ENCODE results near the gene ARL4C. TPM values are rescaled to one million over a fixed set of nuclear protein-coding genes. Genes with fewer than 3 reads are reported as not detected.

Gene ARL4C, protein sequence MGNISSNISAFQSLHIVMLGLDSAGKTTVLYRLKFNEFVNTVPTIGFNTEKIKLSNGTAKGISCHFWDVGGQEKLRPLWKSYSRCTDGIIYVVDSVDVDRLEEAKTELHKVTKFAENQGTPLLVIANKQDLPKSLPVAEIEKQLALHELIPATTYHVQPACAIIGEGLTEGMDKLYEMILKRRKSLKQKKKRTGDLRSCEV
- total RNA-seq, result 17.2 TPM

DNA sequence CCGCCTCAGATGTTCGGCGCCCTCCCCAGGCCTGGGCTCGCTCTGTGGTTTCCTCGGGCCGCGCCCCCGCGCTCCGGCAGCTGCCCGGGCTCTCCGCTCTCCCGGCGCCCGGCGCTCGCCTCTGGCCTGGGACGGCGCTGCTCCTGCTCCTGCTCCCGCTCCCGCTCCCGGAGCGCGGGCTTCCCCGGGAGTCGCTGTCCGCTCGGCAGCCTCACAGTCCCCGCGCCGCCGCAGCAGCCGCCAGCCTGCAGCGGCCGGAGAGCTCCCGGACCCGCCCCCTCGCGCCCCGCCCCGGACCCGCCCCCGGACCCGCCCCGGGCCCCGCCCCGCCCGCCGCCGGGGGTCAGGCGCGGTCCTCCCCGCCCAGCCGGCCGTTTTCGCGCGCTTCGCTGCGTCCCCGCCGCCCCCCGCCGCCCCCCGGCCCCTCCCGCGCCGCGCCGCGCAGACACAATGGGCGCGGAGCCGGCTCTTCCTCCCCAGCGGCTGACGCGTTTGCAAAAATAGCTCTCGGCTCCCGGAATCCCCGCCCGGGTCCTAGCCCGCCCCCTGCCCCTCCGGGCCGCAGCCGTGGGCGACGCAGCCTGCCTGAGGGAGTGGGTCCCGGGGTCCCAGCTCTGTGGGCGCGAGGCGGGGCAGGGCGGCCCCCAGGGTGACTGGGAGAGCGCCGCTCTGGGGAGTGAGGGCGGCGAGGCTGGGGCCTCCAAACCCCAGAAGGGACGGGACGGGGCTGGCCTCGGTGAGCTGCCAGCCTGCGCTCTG is at the start of gene ARL4C:
ARL4C (minus strand) TSS at position 247 of the 759 bp plus-strand sequence. CDS start 495 bp downstream, outside the sequence.
- DNase-seq, result peak; percentile 71

DNA sequence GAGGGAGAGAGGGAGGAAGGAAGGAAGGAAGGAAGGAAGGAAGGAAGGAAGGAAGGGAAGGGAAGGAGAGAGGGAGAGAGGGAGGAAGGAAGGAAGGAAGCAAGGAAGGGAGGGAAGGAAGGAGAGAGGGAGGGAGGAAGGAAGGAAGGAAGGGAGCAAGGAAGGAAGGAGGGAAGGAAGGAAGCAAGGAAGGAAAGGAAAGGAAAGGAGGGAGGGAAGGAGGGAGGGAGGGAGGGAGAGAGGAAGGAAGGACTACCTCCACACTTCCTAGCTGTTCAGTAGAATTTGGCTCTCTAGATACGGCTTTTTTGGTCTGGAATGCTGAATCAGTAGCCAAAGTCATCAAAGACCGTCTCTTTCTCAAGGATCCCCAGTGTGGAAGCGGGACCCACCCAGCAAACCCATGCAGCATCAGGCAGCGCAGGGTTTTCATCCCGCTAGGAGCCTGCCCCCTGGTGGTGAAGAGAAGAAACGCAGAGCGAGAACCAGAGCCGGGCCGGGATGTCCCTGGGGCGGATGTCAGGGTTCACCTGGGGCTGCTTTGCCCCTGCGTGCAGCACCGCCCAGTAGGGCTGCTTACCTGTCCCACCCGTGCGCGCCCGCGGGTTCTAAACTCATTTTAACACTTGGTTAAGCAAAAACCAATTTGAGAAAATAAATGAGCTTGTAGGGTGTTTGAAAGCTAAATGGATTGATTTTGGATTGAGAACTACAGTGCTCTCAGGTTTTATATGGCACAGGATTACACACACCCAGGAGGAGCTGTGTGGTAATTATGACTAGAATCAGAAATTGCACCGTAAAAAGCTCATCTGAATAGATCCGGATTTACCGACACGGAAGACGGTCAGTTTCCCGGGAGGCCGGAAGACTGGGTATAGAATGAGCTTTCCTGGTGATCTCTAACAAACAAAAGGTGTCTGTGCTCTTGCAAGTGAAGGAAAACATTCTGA is 48.1 kb upstream of the ARL4C start:
- DNase-seq, result no peak

DNA sequence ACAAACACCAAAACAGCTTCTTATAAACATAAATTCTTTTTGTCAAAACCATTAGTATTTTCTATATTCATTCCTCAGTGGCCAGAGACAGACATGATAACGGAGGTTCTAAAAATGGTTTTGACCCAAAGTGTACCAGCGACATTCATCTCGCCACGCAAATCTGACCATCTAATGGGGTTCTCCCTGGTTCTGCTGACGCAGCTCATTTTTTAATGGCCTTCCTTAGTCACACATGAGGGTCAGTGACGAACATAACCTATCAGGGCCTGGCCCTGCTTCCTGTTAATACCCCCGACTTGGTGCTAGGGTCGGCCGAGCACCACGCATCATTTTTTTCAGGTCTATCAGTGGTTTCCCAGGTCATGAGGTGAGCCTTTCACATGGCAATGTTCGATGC is 45.9 kb upstream of the ARL4C start:
- no peak for DNase-seq

DNA sequence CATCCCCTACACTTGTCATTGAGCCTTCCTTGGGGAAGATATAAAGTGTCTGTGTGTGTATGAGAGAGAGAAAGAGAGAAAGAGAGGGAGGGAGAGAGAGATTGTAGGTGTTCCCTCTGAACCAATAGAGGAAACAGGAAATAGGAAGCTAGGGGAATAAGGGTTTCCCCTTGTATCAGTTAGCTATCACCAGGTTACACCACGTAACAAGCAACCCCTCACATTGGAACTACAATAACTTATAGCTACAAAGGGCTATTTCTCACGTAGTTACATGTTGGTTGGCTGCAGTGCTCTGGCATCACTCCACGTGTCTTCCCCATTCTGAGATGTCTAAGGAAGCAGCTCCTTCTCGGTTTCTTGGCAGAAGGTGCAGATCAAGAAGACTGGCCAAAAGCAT is 41.0 kb upstream of the ARL4C start:
- no peak for DNase-seq

DNA sequence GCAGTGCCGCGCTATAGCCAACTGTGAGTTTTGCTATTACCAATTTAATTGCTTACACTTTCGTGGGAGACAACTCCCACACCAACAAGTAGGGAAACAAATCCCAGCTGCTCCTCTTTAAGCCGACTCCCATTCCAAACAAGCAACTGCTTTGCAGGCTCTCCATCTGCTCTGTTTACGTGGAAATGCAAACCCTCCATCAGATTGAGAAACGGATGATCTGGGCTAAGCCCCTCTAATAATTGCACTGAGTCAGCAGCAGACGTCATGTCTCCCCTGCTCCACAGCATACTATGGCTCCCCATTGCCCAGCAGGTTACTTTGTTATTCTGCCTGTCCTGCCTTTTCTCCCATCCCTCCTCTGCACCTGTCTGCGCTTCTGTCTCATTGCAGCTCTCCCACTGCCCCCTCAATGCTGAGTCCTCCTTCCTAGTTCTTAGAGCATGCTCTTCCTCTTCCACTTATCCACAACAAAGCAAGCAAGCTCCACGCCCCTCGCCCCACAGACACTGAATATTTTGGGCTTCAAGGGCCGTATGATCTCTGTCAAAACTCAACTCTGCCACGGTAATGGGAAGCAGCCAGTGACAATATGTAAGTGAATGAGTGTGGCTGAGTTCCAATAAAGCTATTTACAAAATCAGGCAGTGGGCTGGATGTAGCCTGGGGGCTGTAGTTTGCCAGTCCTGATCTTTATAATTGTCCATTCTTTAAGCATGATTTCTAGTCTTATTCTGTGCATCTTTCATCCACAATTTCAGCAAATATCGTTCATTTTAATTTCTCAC is 39.5 kb upstream of the ARL4C start:
- DNase-seq, result no peak

DNA sequence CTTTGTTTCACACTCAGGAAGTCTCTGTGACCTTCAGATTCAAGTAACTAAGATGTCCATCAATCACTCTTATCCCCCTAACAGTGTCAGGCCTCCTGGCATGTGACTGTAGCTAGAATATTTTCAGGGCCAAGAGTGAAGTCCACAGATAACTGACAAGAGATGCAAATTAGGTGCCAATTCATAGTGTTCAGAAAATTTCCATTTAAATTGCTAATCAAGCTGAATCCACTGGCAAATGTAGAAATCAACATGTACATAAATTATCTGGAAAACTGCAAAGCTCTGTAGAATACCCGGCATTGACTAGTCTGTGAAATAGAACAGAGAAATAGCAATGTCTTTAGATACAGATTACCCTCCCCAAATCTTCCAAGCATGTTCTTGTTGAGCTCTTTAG is 38.6 kb upstream of the ARL4C start:
- no peak for DNase-seq

DNA sequence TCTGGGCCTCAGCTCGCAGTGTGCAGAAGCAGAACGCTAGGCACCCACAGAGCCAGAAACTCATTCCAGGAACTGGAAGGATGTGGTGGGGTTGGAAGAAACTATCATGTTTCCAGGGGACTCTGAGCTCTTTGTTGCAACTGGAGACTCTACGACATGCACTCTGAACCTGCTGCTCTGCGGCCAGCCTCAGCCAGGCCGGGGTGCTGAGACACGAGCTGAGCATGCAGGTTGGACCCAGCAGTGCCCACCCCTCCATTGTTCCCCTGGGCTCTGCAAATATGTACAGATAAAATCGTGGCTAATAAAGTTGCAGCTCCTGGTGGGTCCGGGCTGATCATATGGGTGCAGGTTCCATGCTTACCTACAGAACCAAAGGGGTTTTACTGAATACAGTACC is 37.6 kb upstream of the ARL4C start:
- no peak for DNase-seq

DNA sequence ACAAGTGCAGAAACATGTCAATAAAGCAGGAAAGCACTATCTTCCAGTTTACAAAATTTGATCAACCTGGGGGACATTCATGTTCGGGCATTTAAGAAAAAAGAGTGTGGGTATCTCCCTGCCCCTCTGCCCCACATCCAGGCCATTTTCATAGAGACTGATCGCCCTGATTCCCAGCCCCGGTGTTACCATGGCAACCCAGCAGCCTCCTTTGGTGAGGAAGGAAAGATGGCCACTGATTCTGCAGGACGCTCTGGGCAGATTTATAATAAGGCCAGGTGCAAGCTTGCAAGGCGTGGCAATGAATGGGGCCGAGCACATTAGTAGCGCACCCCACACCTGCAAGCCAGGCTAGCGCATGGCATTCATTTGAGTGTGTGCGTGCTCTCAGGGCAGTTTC is 36.7 kb upstream of the ARL4C start:
- DNase-seq, result no peak

DNA sequence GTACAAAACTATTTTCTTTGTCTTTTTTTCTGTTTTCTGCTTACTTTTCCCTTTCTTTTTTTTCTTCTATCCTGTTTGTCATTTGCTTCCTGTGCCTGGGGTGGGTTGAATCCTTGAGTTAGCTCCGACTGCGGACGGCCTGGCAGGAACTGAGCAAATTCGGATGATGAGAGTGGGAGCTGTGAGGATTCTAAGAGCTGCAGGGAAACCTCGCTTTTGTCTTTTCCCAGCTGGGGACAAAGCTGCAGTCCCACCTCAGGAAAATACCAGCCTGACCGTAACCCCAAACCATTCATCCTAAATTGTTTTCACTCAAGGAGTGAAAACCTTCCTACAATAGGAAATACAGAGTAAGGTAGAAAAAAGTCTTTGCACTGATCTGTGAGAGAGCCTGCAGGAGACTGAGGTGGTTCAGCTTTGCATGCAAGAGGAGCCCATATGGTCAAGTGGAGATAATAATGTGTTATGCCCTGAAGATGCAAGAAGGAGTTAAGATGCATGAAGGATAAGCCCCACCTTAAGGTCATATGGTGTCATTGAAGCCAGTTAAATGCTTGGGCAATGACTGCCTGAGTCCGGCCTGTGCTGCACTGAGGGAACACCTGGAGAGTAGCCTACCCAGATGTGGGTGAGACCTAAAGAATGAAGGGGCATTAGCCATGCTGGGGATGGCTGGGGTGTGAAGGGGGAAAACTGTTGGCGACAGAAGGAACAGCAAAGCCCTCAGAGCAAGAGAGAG is 31.7 kb upstream of the ARL4C start:
- no peak for DNase-seq

DNA sequence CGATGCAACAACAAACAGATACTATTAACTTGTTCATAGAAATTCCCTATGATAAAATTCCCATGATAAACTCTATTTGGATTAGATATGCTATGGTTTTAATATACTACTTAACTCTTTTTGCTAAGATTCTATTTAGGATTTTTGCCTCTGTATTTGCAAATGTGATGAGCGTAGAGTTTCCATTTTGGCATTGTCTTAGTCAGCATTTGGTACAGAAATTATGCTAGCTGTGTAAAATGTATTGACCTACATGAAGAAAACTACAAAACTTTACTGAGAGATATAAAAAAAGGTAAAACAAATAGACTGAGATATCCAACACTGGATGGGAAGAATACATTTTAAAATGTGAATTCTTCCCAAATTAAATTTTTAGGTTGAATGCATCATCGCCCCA is 29.8 kb upstream of the ARL4C start:
- no peak for DNase-seq

DNA sequence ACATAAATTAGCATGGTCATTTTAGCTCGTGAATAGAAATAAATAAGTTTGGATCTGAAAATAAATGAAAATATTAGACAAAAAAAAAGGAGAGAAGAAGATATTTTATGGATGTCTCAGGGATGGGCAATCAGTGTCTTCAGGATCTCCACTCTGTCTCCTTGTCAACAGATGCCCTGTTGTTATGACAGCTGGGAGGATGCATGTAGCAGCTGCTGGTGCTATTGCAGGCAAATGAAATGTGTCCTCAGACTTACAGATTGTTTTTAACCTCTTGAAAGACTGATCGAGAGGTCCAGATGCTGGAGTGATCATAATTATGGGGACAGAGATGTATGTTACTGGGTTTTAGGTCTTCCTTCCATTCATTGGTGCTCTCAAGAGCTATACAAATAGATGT is 24.7 kb upstream of the ARL4C start:
- no peak for DNase-seq

DNA sequence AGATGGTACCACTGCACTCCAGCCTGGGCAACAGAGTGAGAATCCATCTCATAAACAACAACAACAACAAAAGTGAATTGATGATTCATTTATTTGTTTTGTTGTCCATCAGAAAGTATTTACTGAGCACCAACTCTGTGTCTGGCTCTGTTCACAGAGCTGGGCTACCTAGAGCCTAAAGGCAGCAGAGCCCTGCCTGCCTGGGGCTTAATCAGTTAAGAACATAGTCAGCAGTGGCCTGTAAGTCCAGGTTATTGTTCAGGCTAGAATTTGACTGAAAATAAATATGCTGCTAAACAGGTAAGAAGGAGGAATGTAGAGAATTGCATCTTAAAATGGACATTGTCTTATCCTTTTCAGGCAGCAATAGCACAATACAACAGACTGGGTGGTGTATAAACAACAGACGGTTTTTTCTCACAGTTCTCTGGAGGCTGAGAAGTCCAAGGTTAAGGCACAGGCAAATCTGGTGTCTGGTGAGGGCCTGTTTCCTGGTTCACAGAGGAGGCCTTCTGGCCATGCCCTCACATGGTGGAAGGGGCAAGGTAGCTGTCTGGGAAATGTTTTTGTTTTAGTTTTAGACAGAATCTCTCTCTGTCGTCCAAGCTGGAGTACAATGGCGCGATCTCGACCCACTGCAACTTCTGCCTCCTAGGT is 22.2 kb upstream of the ARL4C start:
- DNase-seq, result no peak

DNA sequence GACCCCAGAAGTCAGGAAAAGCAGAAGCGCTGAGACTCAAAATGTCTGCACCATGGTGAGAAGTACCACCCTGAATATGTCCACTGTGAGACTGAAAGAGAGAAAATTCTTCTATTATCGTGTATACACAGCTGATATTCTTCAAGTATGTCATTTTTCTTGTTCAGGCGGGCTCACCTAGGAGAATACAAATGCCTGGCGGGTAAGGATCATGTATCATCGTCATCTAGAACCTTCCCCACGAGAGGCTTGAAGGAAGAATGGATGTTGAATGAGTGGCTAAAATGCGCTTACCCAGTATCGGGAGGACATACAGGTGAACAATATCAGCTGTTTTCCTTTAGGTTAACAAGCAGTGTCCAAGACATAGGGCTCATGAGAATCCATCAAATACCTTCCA is 21.1 kb upstream of the ARL4C start:
- DNase-seq, result no peak

DNA sequence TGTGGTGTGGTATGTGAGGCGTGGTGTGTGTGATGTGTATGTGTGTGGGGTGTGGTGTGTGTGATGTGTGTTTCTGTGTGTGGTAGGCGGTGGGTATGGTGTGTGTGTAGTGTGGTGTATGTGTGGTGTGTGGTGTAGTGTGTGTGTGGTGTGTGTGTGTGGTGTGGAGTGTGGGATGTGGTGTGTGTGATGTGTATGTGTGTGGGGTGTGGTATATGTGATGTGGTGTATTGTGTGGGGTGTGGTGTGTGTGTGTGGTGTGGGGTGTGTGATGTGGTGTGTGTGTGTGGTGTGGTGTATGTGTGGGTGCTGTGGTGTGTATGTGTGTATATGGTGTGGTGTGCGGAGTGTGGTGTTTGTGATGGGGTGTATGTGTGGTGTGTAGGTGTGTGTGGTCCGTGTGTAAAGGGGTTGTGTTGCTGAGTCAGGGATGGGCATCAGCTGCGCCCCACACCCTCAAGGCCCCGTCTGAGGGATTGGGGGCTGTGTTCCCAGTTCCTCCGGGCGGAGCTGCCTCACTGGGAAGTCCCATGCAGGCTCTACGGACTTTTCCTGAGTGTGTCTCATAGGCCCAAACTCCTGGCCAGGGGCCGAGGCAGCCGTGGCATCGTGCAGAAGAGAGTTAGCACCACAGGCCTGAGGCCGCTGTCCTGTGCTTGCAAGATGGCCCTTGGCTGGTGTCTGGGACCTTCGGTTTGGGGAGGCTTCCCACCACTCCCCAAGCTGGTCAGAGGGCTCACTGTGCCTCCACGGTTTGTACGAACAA is 18.2 kb upstream of the ARL4C start:
- DNase-seq, result no peak

DNA sequence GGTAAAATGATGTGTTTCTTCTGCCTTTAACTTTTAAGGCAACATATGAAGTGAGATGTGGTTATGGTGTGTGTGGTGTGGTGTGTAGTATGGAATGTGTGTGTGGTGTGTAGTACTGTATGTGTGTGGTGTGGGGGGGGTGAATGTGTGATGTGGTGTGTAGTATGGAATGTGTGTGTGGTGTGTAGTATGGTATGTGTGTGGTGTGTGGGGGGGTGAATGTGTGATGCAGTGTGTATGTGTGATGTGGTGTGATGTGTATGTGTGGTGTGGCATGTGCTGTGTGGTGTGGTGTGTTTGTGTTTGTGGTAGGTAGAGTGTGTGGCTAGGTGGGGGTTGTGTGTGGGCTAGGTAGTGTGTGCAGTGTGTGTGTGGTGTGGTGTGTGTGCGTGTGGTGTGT is 17.2 kb upstream of the ARL4C start:
- DNase-seq, result no peak

DNA sequence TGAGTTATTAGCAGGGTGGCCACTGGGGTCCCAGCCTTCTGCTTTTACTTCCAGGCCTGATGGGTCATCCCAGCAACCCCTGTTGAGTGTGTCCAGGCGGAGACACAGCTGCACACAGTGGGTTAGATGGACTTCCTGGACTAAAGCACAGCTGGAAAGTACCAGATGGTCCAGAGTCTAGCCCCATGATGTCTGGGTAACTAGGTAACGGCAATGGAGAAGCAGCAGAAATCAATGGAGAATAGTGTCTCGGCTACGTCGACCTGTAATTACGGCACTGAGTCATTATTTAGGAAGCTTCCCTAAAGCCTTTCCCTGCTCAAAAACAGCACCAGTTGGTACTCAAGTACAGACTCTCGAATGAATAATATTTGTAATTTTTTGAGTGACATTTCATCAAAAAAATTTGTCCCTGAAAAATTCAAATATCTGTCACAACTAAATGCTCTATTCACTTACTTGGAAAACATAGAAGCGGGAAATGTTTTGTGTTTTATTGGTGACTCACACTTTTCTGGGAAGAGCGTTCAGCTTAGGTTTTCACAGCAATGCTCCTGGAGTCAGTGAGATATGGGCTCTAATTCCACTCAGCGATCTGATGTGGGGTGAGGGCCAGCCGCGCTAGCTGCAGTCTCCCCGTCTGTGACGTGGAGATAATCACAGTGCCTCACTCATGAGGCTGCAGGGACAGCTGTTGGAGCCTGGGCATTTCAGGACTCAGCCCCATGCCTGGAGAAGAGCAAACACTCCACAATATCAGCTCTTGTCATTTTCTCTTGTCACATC is 16.2 kb upstream of the ARL4C start:
- DNase-seq, result no peak

DNA sequence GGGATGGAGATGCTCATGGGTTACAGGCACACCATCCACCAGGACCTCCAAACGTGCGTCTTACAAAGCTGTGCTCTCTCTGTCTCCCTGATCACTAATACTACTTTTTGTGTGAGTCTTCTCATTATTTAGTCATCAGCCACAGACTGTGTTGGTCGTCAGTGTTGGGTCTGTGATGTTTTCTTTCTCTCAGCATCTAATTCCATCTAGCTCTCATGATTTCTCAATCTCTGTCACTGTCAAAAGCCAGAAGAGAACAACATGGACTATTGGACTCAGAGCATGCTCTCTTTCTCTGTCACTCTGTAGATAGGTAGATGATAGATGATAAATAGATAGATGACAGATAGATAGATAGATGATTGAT is 6.0 kb upstream of the ARL4C start:
- DNase-seq, result no peak

DNA sequence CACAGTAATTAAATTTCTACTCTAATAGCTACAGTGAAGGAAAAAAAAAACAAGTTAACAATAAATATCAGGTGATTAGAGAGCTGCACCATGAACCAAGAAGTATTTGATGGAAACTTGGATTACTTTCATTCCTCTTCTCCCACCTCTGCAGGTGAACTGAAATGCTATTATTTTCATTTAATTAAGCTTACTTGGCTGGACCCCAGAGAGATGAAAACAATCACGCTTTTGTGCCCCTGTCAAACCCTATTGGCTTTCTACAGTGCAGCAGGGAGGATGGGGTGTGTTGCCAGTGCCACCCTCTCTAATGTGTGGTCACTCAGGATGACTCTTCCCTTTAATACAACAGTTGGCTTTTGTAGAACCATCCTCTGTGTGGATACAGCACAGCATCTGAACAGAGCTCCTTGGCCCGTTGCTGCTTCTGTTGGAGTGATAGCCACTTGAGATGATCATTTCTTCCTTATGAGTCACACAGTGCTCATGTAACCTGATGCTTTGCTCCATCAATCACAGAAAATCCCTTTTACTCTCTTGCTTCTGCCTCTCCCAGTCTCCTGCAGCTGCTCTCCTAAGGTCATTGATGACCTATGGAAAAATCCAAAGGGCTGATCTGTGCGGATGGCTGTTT is 5.5 kb upstream of the ARL4C start:
- no peak for DNase-seq
